HPDE6-E6E7 (cell line): ENCODE measurements around the gene LRG1.

Experiments
- DNase-seq: peaks from one replicate; pipeline ENCODE4 v3.0.0; 2011; ENCODE audit warnings: missing footprints; ENCODE audit errors: extremely low spot score

LRG1 gene

DNA sequence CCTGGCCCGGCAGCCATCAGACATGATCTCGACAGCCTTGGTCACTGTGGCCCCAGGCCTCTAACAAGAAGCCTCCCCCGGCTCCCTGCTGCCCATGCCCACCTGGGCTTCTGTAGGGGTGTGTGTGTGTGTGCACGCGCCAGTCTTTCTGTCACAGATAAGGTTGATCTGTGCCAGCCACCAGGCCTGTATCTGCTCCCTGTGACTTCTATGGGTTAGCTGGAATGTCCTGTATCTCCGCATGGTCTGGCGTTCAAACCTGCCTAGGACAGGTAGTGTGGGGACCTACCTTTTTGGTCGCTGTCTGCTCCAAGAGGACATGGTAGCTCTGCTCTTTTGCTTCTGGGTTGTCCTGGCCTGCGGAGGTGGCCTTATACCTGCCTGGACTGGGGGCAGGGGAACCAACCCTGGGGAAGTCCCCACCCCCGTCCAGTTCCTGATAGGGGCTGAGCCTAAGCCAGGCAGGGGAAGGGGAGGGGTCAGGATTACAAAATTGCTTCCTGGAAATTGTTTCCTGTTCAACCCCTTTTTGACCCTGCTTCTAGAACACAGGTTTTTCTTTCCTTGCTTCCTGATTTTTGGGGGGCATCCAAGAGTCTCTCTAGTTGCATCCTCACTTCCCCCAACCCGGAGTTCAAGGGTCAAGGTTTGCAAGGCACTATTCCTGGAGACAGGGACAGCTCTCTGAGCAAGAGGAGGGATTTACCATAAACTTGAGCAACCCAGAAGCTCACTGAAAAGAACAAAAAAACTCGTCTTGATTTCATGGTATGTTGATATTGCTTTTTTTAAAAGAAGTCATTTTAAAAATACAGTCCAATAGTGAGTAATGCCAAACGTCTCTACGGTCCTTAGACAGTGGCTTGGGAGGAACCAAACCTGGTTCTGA is at the start of gene LRG1:
Gene LRG1, minus strand, starts transcription at position 344 of the 889 bp plus-strand sequence. Its CDS starts 23 bp downstream, at position 321.
- DNase-seq, result no peak

GRCh38 chr19:4588291-4588761 is 48.5 kb upstream of the LRG1 start:
- DNase-seq, result no peak

DNA sequence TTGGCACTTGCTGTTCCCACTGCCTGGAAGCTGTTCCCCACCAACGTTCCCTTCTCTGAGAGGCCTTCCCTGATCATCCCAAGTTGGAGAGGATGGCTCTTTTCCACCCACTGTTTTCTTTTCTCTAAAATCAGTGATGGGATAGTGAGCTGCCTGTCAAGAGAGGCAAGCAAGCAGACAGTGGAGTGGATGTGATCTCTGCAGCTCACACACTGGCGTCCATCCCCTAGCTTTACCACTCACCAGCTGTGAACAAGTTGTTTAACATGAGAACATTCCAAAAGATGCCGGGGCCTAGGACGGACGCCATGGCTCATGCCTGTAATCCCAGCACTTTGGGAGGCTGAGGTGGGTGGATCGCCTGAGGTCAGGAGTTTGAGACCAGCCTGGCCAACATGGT is 47.7 kb upstream of the LRG1 start:
- DNase-seq, result no peak

GRCh38 chr19:4586691-4587090 is 46.9 kb upstream of the LRG1 start:
- no peak for DNase-seq

DNA sequence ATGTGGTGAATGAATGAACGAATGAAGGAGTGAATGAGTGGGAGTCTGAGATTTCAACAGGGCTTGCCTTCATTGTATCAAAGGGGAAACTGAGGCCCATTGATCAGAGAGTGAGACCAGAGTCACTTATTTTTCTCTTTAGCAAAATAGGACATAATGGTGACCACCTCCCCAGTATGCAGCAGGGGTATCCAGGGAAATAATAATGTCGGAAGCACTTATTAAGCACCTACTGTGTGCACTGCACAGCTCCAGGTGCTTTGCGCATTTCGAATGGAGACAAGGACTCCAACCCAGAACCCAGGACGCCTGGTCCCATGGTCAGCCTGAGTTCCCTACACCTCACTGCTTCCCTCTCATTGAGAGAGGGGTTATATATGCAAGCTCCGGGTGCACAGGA is 46.4 kb upstream of the LRG1 start:
- no peak for DNase-seq

GRCh38 chr19:4585556-4585955 is 45.7 kb upstream of the LRG1 start:
- DNase-seq, result no peak

GRCh38 chr19:4584670-4585460 is 45.0 kb upstream of the LRG1 start:
- no peak for DNase-seq

DNA sequence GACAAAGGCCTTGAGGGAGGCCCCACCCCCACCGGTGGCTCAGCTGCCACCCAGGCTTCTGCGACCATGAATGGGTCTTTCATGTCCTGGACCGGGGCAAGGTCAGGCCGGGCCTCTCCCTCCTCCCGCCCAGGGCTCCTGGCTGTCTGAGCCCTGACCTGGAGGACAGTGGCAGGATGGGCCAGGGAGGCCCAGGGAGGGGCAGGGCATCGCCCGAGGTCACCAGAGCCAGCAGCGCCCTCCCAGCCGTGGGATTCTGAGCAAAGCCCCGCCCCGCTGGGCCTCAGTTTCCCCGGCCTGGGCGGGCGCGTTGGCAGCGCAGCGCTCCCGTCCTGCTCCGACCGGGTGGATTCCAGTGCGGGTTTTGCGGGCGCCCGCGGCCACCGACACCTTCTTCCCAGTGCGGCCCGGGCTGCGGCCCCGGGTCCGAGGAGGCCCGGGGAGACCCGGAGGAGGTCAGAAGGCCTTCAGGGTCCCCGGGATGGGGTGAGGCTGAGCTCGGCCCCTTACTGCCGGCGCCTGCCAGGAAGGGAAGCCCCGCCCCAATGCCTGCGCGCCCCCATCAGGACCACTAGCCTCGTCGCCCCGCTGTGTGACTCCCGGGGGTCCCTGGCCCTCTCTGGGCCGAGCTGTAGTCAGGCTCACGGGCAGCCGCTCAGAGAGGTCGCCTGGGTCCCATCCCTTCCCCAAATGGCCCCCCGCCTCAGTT is 44.3 kb upstream of the LRG1 start:
- DNase-seq, result no peak

DNA sequence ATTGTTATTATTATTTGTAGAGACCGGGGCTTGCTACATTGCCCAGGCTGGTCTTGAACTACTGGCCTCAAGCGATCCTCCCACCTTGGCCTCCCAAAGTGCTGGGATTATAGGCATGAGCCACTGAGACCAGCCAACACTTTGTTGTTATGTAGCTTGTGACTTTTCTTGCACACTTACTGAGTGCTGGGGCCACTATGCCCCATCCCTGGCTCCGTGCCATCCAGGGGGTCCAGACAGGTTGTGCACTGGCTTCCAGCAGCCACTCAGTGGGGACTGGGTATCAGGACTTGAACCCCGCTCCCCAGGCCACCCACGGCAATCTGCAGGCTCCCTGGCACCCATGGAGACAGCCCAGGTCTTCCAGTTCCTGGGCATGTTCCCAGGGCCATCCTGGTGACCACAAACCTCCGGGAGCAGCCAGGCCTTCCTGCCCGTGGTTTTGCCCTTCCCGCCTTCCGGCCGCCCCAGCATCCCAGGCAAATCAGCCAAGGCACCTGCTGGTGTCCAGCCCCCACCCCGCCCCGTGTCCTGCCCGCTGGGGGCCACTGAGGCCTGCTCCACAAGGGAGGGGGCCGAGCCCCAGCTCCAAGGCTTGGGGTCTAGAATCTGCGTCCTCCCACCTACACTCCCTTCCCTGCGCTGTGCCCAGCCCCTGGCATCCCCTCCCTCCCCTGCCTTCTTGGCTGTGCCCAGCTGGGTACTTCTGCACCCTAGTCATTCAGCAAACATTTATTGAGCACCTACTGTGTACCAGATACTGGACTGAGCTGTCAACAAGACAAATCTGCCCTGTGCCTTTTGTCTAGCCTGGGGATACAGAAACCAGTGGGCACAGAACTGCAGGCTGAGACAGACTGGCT is 43.4 kb upstream of the LRG1 start:
- DNase-seq, result no peak

GRCh38 chr19:4581666-4582553 is 42.1 kb upstream of the LRG1 start:
- no peak for DNase-seq

GRCh38 chr19:4580961-4581665 is 41.3 kb upstream of the LRG1 start:
- no peak for DNase-seq

DNA sequence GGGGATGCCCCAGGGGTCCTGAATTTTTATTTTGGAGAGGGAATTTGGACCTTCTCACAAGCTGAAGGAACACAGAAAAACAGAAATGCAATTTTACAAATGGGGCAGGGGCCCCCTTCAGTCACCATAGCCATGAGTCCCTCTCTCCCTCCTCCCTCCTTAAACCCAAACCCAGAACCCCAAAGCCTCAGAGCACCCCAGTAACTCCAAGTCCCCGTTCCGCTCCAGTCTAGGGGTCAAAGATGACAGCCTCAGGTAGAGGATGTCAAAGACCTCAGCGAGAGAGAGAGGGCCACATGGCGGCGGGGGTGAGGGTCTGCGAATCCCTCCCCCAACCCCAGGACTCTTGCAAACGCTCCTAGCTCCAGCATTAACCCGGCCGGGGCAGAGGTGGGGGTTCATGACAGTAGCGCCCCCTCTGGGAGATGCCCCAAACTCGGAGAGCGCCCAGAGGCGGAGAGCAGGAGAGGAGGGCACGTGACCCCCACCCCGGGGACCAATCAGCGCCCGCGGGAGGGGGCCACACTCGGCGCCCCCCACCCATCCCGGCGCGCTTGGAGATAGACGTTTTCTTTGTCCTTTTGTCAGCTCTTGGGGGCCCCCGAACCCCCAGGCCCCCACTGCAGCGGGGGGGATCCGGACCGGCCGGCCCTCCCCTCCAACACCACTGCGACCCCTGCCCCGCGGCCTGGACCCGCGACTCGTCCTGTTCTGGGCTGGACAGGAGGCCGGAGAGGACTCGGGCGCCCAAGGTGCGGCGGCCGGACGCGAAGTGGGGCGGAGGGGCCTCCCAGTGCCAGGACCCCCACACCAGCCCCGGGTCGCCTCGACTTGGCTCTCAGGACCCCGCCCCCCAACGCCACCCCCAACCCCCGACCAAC is 40.4 kb upstream of the LRG1 start:
- no peak for DNase-seq

DNA sequence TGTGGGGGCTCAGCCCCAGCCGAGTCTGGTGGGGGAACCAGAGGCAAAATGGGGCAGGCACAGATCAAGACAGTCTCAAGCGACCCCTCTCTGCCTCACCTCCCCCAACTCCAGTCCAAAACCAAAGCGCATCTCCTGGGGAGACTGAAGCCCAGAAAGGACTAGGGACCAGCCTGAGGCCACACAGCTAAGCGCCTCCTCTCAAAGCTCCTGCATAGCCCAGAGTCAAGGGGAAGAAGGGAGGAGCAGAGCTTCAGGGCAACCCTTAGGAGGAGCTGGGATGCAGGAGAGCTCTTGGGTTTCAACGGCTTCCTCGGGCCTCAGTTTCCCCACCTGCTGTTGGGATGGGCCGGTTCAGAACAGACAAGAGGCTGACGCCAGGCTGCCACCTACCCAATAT is 39.6 kb upstream of the LRG1 start:
- DNase-seq, result no peak

GRCh38 chr19:4578552-4579248 is 38.9 kb upstream of the LRG1 start:
- DNase-seq, result no peak

DNA sequence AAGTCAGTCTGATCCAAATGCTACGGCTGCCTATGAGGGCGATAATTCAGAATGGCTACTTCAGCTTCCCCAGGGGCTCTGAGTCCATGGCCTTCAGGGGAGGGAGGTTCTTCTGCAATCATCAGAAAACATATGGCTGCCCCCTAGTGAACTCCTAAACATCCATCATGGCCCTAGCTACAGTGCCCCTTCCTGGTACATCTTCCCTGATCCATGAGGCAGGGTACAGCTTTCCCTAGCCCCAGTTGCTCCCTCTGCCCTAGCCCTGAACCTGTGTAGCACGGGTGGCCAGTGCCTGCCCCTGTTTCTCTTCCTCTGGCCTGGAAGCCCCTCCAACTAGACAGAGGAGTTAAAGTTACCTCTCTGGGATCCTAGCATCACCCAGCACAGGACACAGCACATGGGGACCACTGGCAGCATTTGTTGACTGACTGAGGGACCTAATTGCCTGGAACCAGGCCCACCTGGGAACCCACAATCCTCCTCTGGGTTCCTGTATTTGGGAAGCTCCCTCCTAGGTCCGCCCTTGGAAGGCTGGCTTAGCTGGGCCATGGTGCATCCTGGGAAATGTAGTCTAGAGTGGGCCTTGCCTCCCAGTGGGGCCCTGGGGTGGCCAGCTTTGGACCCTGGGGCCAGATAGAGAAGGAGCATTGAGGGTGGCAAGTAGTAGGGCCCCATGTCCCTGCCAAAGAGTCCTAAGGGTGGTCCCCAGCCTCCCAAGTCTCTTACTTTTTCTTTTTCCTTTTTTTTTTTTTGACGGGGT is 37.4 kb upstream of the LRG1 start:
- no peak for DNase-seq

- no peak for DNase-seq
Observed at GRCh38 chr19:4576016-4576933, 36.4 kb upstream of the LRG1 start.
